ENCODE data around the gene AGPS.
"Not testable (repeated sequence)": the region's sequence is repeated elsewhere in the genome, so short reads cannot be mapped to it uniquely, and the experiment has no call there.

Gene AGPS

GRCh38 chr2:177541258-177541991 is 148.9 kb downstream of the AGPS start:
- no peak overlapping the region for H3K27ac Mint-ChIP-seq
- peaks cover 24% of the 10 kb centered on the region for H3K4me1 Mint-ChIP-seq (ENCODE audit: low read depth)
- no peak overlapping the region for H3K4me3 Mint-ChIP-seq
- H3K9me3 Mint-ChIP-seq = peaks cover 4% of the 10 kb centered on the region
- no peaks in the 10 kb centered on the region for H3K27me3 Mint-ChIP-seq (ENCODE audit: low read depth)
- no peak for DNase-seq (ENCODE audit: low spot score)
- peaks cover 14% of the 10 kb centered on the region for H3K36me3 Mint-ChIP-seq (ENCODE audit: low read depth)

GRCh38 chr2:177542396-177542795 is 149.8 kb downstream of the AGPS start:
- Mint-ChIP-seq H3K9me3 (peaks cover 4% of the 10 kb centered on the region), H3K27ac (no peak overlapping the region), H3K36me3 (ENCODE audit: low read depth) (peaks cover 14% of the 10 kb centered on the region), H3K4me3 (no peak overlapping the region), H3K27me3 (ENCODE audit: low read depth) (no peaks in the 10 kb centered on the region), H3K4me1 (ENCODE audit: low read depth) (peaks cover 33% of the 10 kb centered on the region)
- no peak for DNase-seq (ENCODE audit: low spot score)

- peaks cover 12% of the 10 kb centered on the region for H3K36me3 Mint-ChIP-seq (ENCODE audit: low read depth)
Measured at GRCh38 chr2:177543007-177543760, 150.6 kb downstream of the AGPS start.

GRCh38 chr2:177545143-177545542 is 152.6 kb downstream of the AGPS start:
- Mint-ChIP-seq H3K4me3 (no peak overlapping the region), H3K27ac (no peak overlapping the region), H3K27me3 (ENCODE audit: low read depth) (no peaks in the 10 kb centered on the region), H3K9me3 (peaks cover 4% of the 10 kb centered on the region), H3K36me3 (ENCODE audit: low read depth) (peaks cover 9% of the 10 kb centered on the region), H3K4me1 (ENCODE audit: low read depth) (peaks cover 34% of the 10 kb centered on the region)
- no peak for DNase-seq (ENCODE audit: low spot score)

More at GRCh38 chr2:177543007-177543760, 150.6 kb downstream of the AGPS start:
- Mint-ChIP-seq H3K9me3 (peaks cover 4% of the 10 kb centered on the region), H3K27me3 (ENCODE audit: low read depth) (no peaks in the 10 kb centered on the region), H3K4me1 (ENCODE audit: low read depth) (peaks cover 34% of the 10 kb centered on the region), H3K4me3 (no peak overlapping the region), H3K27ac (no peak overlapping the region)
- DNase-seq (ENCODE audit: low spot score) = no peak

- H3K9me3 Mint-ChIP-seq = peaks cover 4% of the 10 kb centered on the region
- H3K36me3 Mint-ChIP-seq (ENCODE audit: low read depth) = peaks cover 9% of the 10 kb centered on the region
- H3K27ac Mint-ChIP-seq = no peak overlapping the region
- peaks cover 32% of the 10 kb centered on the region for H3K4me1 Mint-ChIP-seq (ENCODE audit: low read depth)
- H3K27me3 Mint-ChIP-seq (ENCODE audit: low read depth) = no peaks in the 10 kb centered on the region
- no peak overlapping the region for H3K4me3 Mint-ChIP-seq
- no peak for DNase-seq (ENCODE audit: low spot score)
Measured at GRCh38 chr2:177545981-177546585, 153.5 kb downstream of the AGPS start.

- H3K9me3 Mint-ChIP-seq = peaks cover 4% of the 10 kb centered on the region
- H3K27ac Mint-ChIP-seq = no peak overlapping the region
- no peak overlapping the region for H3K4me3 Mint-ChIP-seq
- peak; percentile 27 for DNase-seq (ENCODE audit: low spot score)
- H3K4me1 Mint-ChIP-seq (ENCODE audit: low read depth) = peaks cover 30% of the 10 kb centered on the region
- H3K27me3 Mint-ChIP-seq (ENCODE audit: low read depth) = no peaks in the 10 kb centered on the region
- peaks cover 9% of the 10 kb centered on the region for H3K36me3 Mint-ChIP-seq (ENCODE audit: low read depth)
Measured at GRCh38 chr2:177547122-177547521, 154.5 kb downstream of the AGPS start.

- Mint-ChIP-seq H3K4me3 (no peak overlapping the region), H3K4me1 (ENCODE audit: low read depth) (peaks cover 30% of the 10 kb centered on the region), H3K9me3 (peaks cover 4% of the 10 kb centered on the region), H3K27ac (no peak overlapping the region), H3K36me3 (ENCODE audit: low read depth) (peaks cover 9% of the 10 kb centered on the region), H3K27me3 (ENCODE audit: low read depth) (no peaks in the 10 kb centered on the region)
- DNase-seq (ENCODE audit: low spot score) = no peak
Measured at GRCh38 chr2:177547772-177548171, 155.2 kb downstream of the AGPS start.

GRCh38 chr2:177548636-177549035 is 156.1 kb downstream of the AGPS start:
- Mint-ChIP-seq H3K27me3 (ENCODE audit: low read depth) (no peaks in the 10 kb centered on the region), H3K27ac (no peak overlapping the region), H3K36me3 (ENCODE audit: low read depth) (peaks cover 9% of the 10 kb centered on the region), H3K4me3 (no peak overlapping the region), H3K4me1 (ENCODE audit: low read depth) (peaks cover 33% of the 10 kb centered on the region), H3K9me3 (peaks cover 4% of the 10 kb centered on the region)
- no peak for DNase-seq (ENCODE audit: low spot score)

- Mint-ChIP-seq H3K27ac (no peak overlapping the region), H3K4me1 (ENCODE audit: low read depth) (peaks cover 33% of the 10 kb centered on the region), H3K27me3 (ENCODE audit: low read depth) (no peaks in the 10 kb centered on the region), H3K9me3 (peaks cover 4% of the 10 kb centered on the region), H3K4me3 (no peak overlapping the region), H3K36me3 (ENCODE audit: low read depth) (peaks cover 9% of the 10 kb centered on the region)
- DNase-seq (ENCODE audit: low spot score) = no peak
Measured at GRCh38 chr2:177549171-177549570, 156.6 kb downstream of the AGPS start.

GRCh38 chr2:177550264-177551200 is 158.0 kb downstream of the AGPS start:
- H3K27me3 Mint-ChIP-seq (ENCODE audit: low read depth) = no peaks in the 10 kb centered on the region
- peaks cover 7% of the 10 kb centered on the region for H3K36me3 Mint-ChIP-seq (ENCODE audit: low read depth)

GRCh38 chr2:177551360-177551759 is 158.8 kb downstream of the AGPS start:
- H3K27ac Mint-ChIP-seq; H3K36me3 Mint-ChIP-seq (ENCODE audit: low read depth); H3K9me3 Mint-ChIP-seq; H3K27me3 Mint-ChIP-seq (ENCODE audit: low read depth); DNase-seq (ENCODE audit: low spot score): not testable (repeated sequence)
- Mint-ChIP-seq H3K4me3 (peak overlapping the region; percentile 17), H3K4me1 (ENCODE audit: low read depth) (peaks cover 18% of the 10 kb centered on the region)

More at GRCh38 chr2:177550264-177551200, 158.0 kb downstream of the AGPS start:
- Mint-ChIP-seq H3K4me1 (ENCODE audit: low read depth) (peaks cover 24% of the 10 kb centered on the region), H3K9me3 (peaks cover 4% of the 10 kb centered on the region), H3K4me3 (no peak overlapping the region), H3K27ac (no peak overlapping the region)
- no peak for DNase-seq (ENCODE audit: low spot score)

- no peaks in the 10 kb centered on the region for H3K9me3 Mint-ChIP-seq
- peak overlapping the region; percentile 99 for H3K27ac Mint-ChIP-seq
- no peak for DNase-seq (ENCODE audit: low spot score)
- no peaks in the 10 kb centered on the region for H3K36me3 Mint-ChIP-seq (ENCODE audit: low read depth)
- peak overlapping the region; percentile 91 for H3K4me3 Mint-ChIP-seq
- peaks cover 13% of the 10 kb centered on the region for H3K4me1 Mint-ChIP-seq (ENCODE audit: low read depth)
- peaks cover 3% of the 10 kb centered on the region for H3K27me3 Mint-ChIP-seq (ENCODE audit: low read depth)
Measured at GRCh38 chr2:177551989-177552421, 159.4 kb downstream of the AGPS start.

- peak overlapping the region; percentile 91 for H3K4me3 Mint-ChIP-seq
- no peaks in the 10 kb centered on the region for H3K36me3 Mint-ChIP-seq (ENCODE audit: low read depth)
- no peaks in the 10 kb centered on the region for H3K9me3 Mint-ChIP-seq
- H3K4me1 Mint-ChIP-seq (ENCODE audit: low read depth) = peaks cover 8% of the 10 kb centered on the region
- peak; percentile 89 for DNase-seq (ENCODE audit: low spot score)
- peak overlapping the region; percentile 99 for H3K27ac Mint-ChIP-seq
- H3K27me3 Mint-ChIP-seq (ENCODE audit: low read depth) = peaks cover 3% of the 10 kb centered on the region
Measured at GRCh38 chr2:177552422-177553175, 160.0 kb downstream of the AGPS start.

Data from T-helper 2 cell treated with Interferon-gamma antibody and Interleukin-4, amounts not matched to agents 5 μg/mL and 100 μg/mL, for 36 hours (primary cell).